H1 (cell line): ENCODE measurements around the gene L3MBTL4. TPM values are rescaled to one million over a fixed set of nuclear protein-coding genes. Genes with fewer than 3 reads are reported as not detected.

Experiments
- HDAC2 ChIP-seq, 2 experiments: fragments of 300-600 bp in 1 of 2; sonication (generic) in 1 of 2; IDR thresholded peaks; 2 replicates each; pipeline ENCODE4 v1.6.1; 2011 to 2012; ENCODE audit warnings: low read depth in 2 of 2, low read length in 2 of 2, mild to moderate bottlenecking in 2 of 2, moderate library complexity in 2 of 2, borderline replicate concordance in 1 of 2, inconsistent platforms in 1 of 2
- polyA plus RNA-seq, 7 experiments: library from polyadenylated mRNA; depleted of rRNA in 3 of 7; stranded (reverse) in 5 of 7; unstranded in 2 of 7; fragments of >200 nt in 5 of 7; fragments of 200-250 nt in 2 of 7; gene quantifications; 1 replicate in 5 of 7; 2 replicates in 1 of 7; 4 replicates in 1 of 7; pipeline versions ENCODE4 v1.2.1 to v1.2.3, GENCODE V29; 2011 to 2013; ENCODE audit warnings: missing spikeins in 2 of 7, mixed read lengths in 2 of 7
- total RNA-seq: library from RNA; stranded (reverse); fragmentation: NEBNext Ultra II Directional; extraction: Animal tissue kit (Norgen Biotek cat#: 25700); gene quantifications from 2 replicates; pipeline ENCODE4 v1.2.1, GENCODE V29; 2021

Gene L3MBTL4
- total and polyA plus RNA-seq, 2 of the 8 experiments (the other 6 are each of a cell fraction or from before 2014, with no cell fraction given) = 1.0 to 2.1 TPM

GRCh38 chr18:6079406-6079805 is 335.3 kb downstream of the L3MBTL4 start (continued):
- no peak for TF ChIP-seq HDAC2 (IDR thresholded peaks at IDR 0.05; ENCODE audit: borderline replicate concordance in 1 of 2, low read depth in 2 of 2, low read length in 2 of 2)
